ENCODE measurements around the gene HECW1. TPM values are rescaled to one million over a fixed set of nuclear protein-coding genes. Genes with fewer than 3 reads are reported as not detected.

Gene HECW1
- total and polyA plus RNA-seq, 2 of the 8 experiments (the other 6 are each of a cell fraction or from before 2014, with no cell fraction given): 2.9 to 12.7 TPM

DNA sequence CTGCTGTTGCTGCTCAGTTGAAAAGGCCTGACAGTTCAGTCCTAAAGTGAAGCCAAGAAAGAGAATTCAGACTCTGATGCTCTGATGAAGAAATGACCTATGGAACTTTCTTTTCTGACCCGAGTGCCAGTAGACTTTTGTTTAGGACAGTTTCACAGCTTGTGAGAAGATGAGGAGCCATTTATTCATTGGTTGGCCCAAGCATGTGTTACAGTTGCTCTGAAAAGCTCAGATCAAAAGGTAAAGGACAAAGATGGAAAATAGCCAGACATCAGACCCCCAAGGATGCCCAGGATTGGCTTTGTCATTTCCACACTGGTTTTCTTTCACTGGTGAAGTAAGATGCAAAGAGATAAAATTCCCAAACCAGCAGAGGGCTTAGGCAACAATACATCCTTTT, 321.2 kb downstream of the HECW1 start:
- H2BK20ac ChIP-seq (ENCODE audit: low read length): no peak overlapping the region
- H3K36me3 ChIP-seq (ENCODE audit: control insufficient read depth in 2 of 4, insufficient read depth in 4 of 4, low read length in 3 of 4): no peaks in the 10 kb centered on the region
- no peaks in the 10 kb centered on the region for H3K9me3 ChIP-seq (ENCODE audit: insufficient read depth in 2 of 2, low read depth in 1 of 2, low read length in 1 of 2)
- no peak overlapping the region for H2BK12ac ChIP-seq (ENCODE audit: low read depth, low read length)
- H3K4me1 ChIP-seq (replicated peaks in 1 of 4; ENCODE audit: control insufficient read depth in 3 of 4, insufficient read depth in 4 of 4, low read length in 3 of 4): peaks cover 0 to 2% (median 0%) of the 10 kb centered on the region in 4 experiments; a peak in 1 of 7 replicates
- no peak overlapping the region for H2AFZ ChIP-seq (ENCODE audit: low read length)
- no peak overlapping the region for H2BK5ac ChIP-seq (ENCODE audit: low read depth, low read length)
- no peak overlapping the region for H3K9ac ChIP-seq (replicated peaks in 1 of 4; ENCODE audit: extremely low read depth in 1 of 4, low read depth in 3 of 4, low read length in 3 of 4)
- no peak overlapping the region for H3K27ac ChIP-seq (ENCODE audit: low read depth, low read length)
- no peak overlapping the region for H4K5ac ChIP-seq (ENCODE audit: insufficient read length, low read depth, low read length)
- no peak overlapping the region for H2BK15ac ChIP-seq (ENCODE audit: low read length)
- H3K23me2 ChIP-seq (ENCODE audit: low read depth, low read length): no peaks in the 10 kb centered on the region
- H2BK120ac ChIP-seq (replicated peaks; ENCODE audit: low read depth, low read length): no peak overlapping the region
- 78% methylated on average over 1 of the region's 1 CpG; no CpG with 5 or more reads in 1 of the 2 experiments for WGBS, 2 experiments (ENCODE audit: extremely low coverage in 1 of 2, insufficient coverage in 1 of 2, insufficient read length in 1 of 2, insufficient replicate concordance in 2 of 2, low coverage in 1 of 2, low lambda C conversion rate in 2 of 2, missing lambda C conversion rate in 1 of 2)
- H4K91ac ChIP-seq (replicated peaks; ENCODE audit: insufficient read length, low read length): no peak overlapping the region
- H3K27me3 ChIP-seq (replicated peaks in 1 of 4; ENCODE audit: control insufficient read depth in 3 of 4, extremely low read depth in 1 of 4, insufficient read depth in 3 of 4, low read length in 3 of 4): no peaks in the 10 kb centered on the region
- H3K14ac ChIP-seq (ENCODE audit: insufficient read length): no peak overlapping the region
- no peak overlapping the region for H3K4ac ChIP-seq (replicated peaks; ENCODE audit: insufficient read length, low read depth, low read length)
- FAIRE-seq (no peak), DNase-seq (ENCODE audit: low read depth in 1 of 2, low spot score in 2 of 2) (no peak)
- no peak overlapping the region for H3K4me2 ChIP-seq (ENCODE audit: insufficient read depth in 1 of 2, low read depth in 2 of 2, low read length in 2 of 2)
- no peak overlapping the region for H3K18ac ChIP-seq (ENCODE audit: extremely low read depth, low read length)
- TF ChIP-seq SP4 (IDR thresholded peaks at IDR 0.05; ENCODE audit: low read length) (no peak), TAF7 (optimal IDR thresholded peaks at IDR 0.05; ENCODE audit: borderline replicate concordance, low read depth, low read length) (no peak), CBX5 (IDR thresholded peaks at IDR 0.05; ENCODE audit: low read depth, low read length) (no peak), PHF8 (conservative IDR thresholded peaks at IDR 0.05; ENCODE audit: low read depth, low read length) (no peak), BRCA1 (IDR thresholded peaks at IDR 0.05; ENCODE audit: low read depth, low read length) (no peak), CEBPB (IDR thresholded peaks at IDR 0.05; ENCODE audit: low read depth, low read length) (no peak), SRF (IDR thresholded peaks at IDR 0.05; ENCODE audit: low read depth, low read length) (no peak), CREB1 (IDR thresholded peaks at IDR 0.05) (no peak), ZNF274 (IDR thresholded peaks at IDR 0.05; ENCODE audit: borderline replicate concordance, extremely low read depth, low read length) (no peak), RXRA (IDR thresholded peaks at IDR 0.05; ENCODE audit: insufficient read depth, low read depth, low read length) (no peak), ASH2L (IDR thresholded peaks at IDR 0.05; ENCODE audit: low read length) (no peak), RNF2 (IDR thresholded peaks at IDR 0.05; ENCODE audit: borderline replicate concordance, low read depth, low read length, missing control alignments, poor library complexity, severe bottlenecking) (no peak)
- H4K8ac ChIP-seq (ENCODE audit: extremely low read depth, insufficient read depth, low read length): no peak overlapping the region
- CTCF ChIA-PET (ENCODE audit: partially characterized antibody): interaction anchor here (0.7 to 1.4 kb wide), 4 partner anchors 9 to 21 kb away, joined by 3 to 6 read pairs (median 4); no protein-coding TSS in a partner anchor
- POLR2A ChIA-PET (ENCODE audit: partially characterized antibody): interaction anchor here (0.7 kb wide), 1 partner anchor 118 kb away, joined by 6 read pairs; no protein-coding TSS in a partner anchor
- H3K4me3 ChIP-seq (ENCODE audit: extremely low read depth in 1 of 4, insufficient read depth in 2 of 4, low read depth in 3 of 4, low read length in 4 of 4): no peak overlapping the region
- H4K20me1 ChIP-seq (replicated peaks in 1 of 2; ENCODE audit: control insufficient read depth in 1 of 2, insufficient read depth in 2 of 2, low read length in 2 of 2): no peaks in the 10 kb centered on the region
- no peak overlapping the region for H3K23ac ChIP-seq (ENCODE audit: insufficient read length)
- H3K79me1 ChIP-seq (ENCODE audit: low read depth, low read length): no peaks in the 10 kb centered on the region
- H3K79me2 ChIP-seq (ENCODE audit: control insufficient read depth in 1 of 2, insufficient read depth in 2 of 2, low read length in 2 of 2): no peaks in the 10 kb centered on the region
- H3K56ac ChIP-seq (replicated peaks; ENCODE audit: insufficient read length, low read depth, low read length): no peak overlapping the region
- no peak overlapping the region for H2AK5ac ChIP-seq (ENCODE audit: low read depth, low read length)

All from H1 (cell line).